Tibial nerve (tissue), 4 donors: ENCODE data around the gene LRP6. TPM values are rescaled to one million over a fixed set of nuclear protein-coding genes. Genes with fewer than 3 reads are reported as not detected.

Source experiments
- DNase-seq, 2 donors: peaks; one replicate each; pipeline ENCODE4 v3.0.0-alpha.2; 2019; ENCODE audit warnings: low spot score in 2 of 2
- H3K27ac ChIP-seq, 4 donors: fragments of 200-600 bp; sonication (generic) in 3 of 4; one replicate each; pipeline ENCODE4 v1.5.1; 2017 to 2019; ENCODE audit warnings: mild to moderate bottlenecking in 1 of 4
- H3K27me3 ChIP-seq, 2 donors: fragments of 200-600 bp; sonication (generic) in 1 of 2; one replicate each; pipeline versions ENCODE4 v1.5.1 to v1.6.0; 2017 to 2019
- H3K36me3 ChIP-seq, 3 donors: fragments of 200-600 bp; sonication (generic); one replicate each; pipeline ENCODE4 v1.5.1; 2018 to 2019
- H3K4me1 ChIP-seq, 4 donors: fragments of 200-600 bp; sonication (generic) in 3 of 4; one replicate each; pipeline ENCODE4 v1.5.1; 2017 to 2019
- H3K4me3 ChIP-seq, 4 donors: fragments of 200-600 bp; sonication (generic) in 3 of 4; one replicate each; pipeline ENCODE4 v1.5.1; 2017 to 2019; ENCODE audit warnings: mild to moderate bottlenecking in 1 of 4, moderate library complexity in 1 of 4
- H3K9me3 ChIP-seq, 4 donors: fragments of 200-600 bp; sonication (generic) in 3 of 4; one replicate each; pipeline ENCODE4 v1.5.1; 2017 to 2019
- CTCF ChIP-seq, 5 experiments: fragments of 200-600 bp in 3 of 5; fragments of 450-650 bp in 2 of 5; sonication (generic) in 3 of 5; IDR thresholded peaks; one replicate each; pipeline ENCODE4 v1.5.1; 2016 to 2019; ENCODE audit warnings: antibody characterized with exemption in 5 of 5, mild to moderate bottlenecking in 3 of 5, moderate library complexity in 2 of 5
- EP300 ChIP-seq, 2 donors: sonication (generic); formaldehyde crosslinking; IDR thresholded peaks; one replicate each; pipeline ENCODE4 v1.6.1; 2017; ENCODE audit warnings: antibody characterized with exemption in 2 of 2, mild to moderate bottlenecking in 1 of 2
- POLR2A ChIP-seq, 2 donors: fragments of 450-650 bp; IDR thresholded peaks; one replicate each; pipeline ENCODE4 v1.6.1; 2017; ENCODE audit warnings: antibody characterized with exemption in 2 of 2, mild to moderate bottlenecking in 2 of 2, moderate library complexity in 2 of 2
- WGBS, 2 donors: methylation state at CpG; one replicate each; pipeline ENCODE4 v1.1.5; 2018; 5-methylcytosine and 5-hydroxymethylcytosine counted together
- total RNA-seq, 4 donors: library from RNA; depleted of rRNA; stranded (reverse); fragments of >200 nt; gene quantifications; one replicate each; pipeline ENCODE4 v1.1.0, GENCODE V29; 2016

LRP6 gene
- total RNA-seq, 4 donors from 2014 or later, result 30.6 to 64.5 (median 44.9) TPM

- Histone ChIP-seq H3K36me3 (peaks cover 0 to 53% (median 0%) of the 10 kb centered on the region in 3 donors), H3K27ac (no peak overlapping the region), H3K27me3 (no peaks in the 10 kb centered on the region), H3K4me3 (no peak overlapping the region), H3K9me3 (peaks cover 0 to 27% (median 9%) of the 10 kb centered on the region in 4 donors), H3K4me1 (no peaks in the 10 kb centered on the region)
- 0 to 55% methylated on average over 1 of the region's 1 CpG for WGBS, 2 donors
- DNase-seq, result no peak
- TF ChIP-seq CTCF (IDR thresholded peaks at IDR 0.05) (no peak), EP300 (IDR thresholded peaks at IDR 0.05) (no peak), POLR2A (IDR thresholded peaks at IDR 0.05) (no peak)
Measured at GRCh38 chr12:12197128-12197527, 69.7 kb downstream of the LRP6 start.

GRCh38 chr12:12195516-12195915, 71.3 kb downstream of the LRP6 start:
- Histone ChIP-seq H3K27ac (no peak overlapping the region), H3K27me3 (no peaks in the 10 kb centered on the region), H3K36me3 (peaks cover 0 to 41% (median 0%) of the 10 kb centered on the region in 3 donors), H3K4me1 (no peaks in the 10 kb centered on the region), H3K9me3 (peaks cover 0 to 27% (median 9%) of the 10 kb centered on the region in 4 donors), H3K4me3 (no peak overlapping the region)
- DNase-seq, result no peak
- TF ChIP-seq CTCF (IDR thresholded peaks at IDR 0.05), result no peak
- TF ChIP-seq EP300 (IDR thresholded peaks at IDR 0.05), result no peak
- TF ChIP-seq POLR2A (IDR thresholded peaks at IDR 0.05), result no peak
- 78 to 88% methylated on average over 1 of the region's 1 CpG for WGBS, 2 donors

- peaks cover 0 to 37% (median 0%) of the 10 kb centered on the region in 3 donors for H3K36me3 ChIP-seq
- no peaks in the 10 kb centered on the region for H3K27me3 ChIP-seq
- no peaks in the 10 kb centered on the region for H3K4me1 ChIP-seq
- no peak for DNase-seq
- no peak for TF ChIP-seq POLR2A (IDR thresholded peaks at IDR 0.05)
- no peak overlapping the region for H3K4me3 ChIP-seq
- H3K9me3 ChIP-seq, result peaks cover 0 to 27% (median 9%) of the 10 kb centered on the region in 4 donors
- no peak overlapping the region for H3K27ac ChIP-seq
- 97 to 98% methylated on average over 3 of the region's 3 CpGs for WGBS, 2 donors
Measured at GRCh38 chr12:12195081-12195480, 71.8 kb downstream of the LRP6 start.

- H3K27ac ChIP-seq, result no peak overlapping the region
- H3K4me1 ChIP-seq, result no peaks in the 10 kb centered on the region
- no peaks in the 10 kb centered on the region for H3K27me3 ChIP-seq
- no peak for DNase-seq
- H3K36me3 ChIP-seq, result peaks cover 0 to 29% (median 0%) of the 10 kb centered on the region in 3 donors
- 86 to 91% methylated on average over 2 of the region's 2 CpGs for WGBS, 2 donors
- TF ChIP-seq CTCF (IDR thresholded peaks at IDR 0.05) (no peak), EP300 (IDR thresholded peaks at IDR 0.05) (no peak), POLR2A (IDR thresholded peaks at IDR 0.05) (no peak)
- H3K9me3 ChIP-seq, result peaks cover 0 to 27% (median 9%) of the 10 kb centered on the region in 4 donors
- no peak overlapping the region for H3K4me3 ChIP-seq
Measured at GRCh38 chr12:12194206-12194605, 72.6 kb downstream of the LRP6 start.

- WGBS, 2 donors, result 82 to 96% methylated on average over 4 of the region's 4 CpGs
- Histone ChIP-seq H3K9me3 (peaks cover 0 to 16% (median 7%) of the 10 kb centered on the region in 4 donors), H3K4me1 (no peaks in the 10 kb centered on the region), H3K27ac (no peak overlapping the region), H3K36me3 (peaks cover 0 to 3% (median 0%) of the 10 kb centered on the region in 3 donors), H3K4me3 (no peak overlapping the region), H3K27me3 (no peaks in the 10 kb centered on the region)
- no peak for TF ChIP-seq POLR2A (IDR thresholded peaks at IDR 0.05)
- no peak for TF ChIP-seq CTCF (IDR thresholded peaks at IDR 0.05)
- TF ChIP-seq EP300 (IDR thresholded peaks at IDR 0.05), result no peak
- no peak for DNase-seq
Measured at GRCh38 chr12:12191008-12191407, 75.8 kb downstream of the LRP6 start.
